Thoracic aorta (tissue), 2 donors: ENCODE results near the gene PHLDA3. TPM values are rescaled to one million over a fixed set of nuclear protein-coding genes. Genes with fewer than 3 reads are reported as not detected.

Source experiments
- ATAC-seq: fragments of 150-250 bp; one replicate; pipeline ENCODE4 v1.8.0; 2017; ENCODE audit warnings: low read depth; ENCODE audit not compliant: insufficient number of reproducible peaks, low FRiP score
- DNase-seq: peaks from one replicate; pipeline ENCODE4 v3.0.0-alpha.2; 2020; ENCODE audit warnings: low spot score
- H3K27ac ChIP-seq, 2 donors: fragments of 200-600 bp; sonication (generic); 1 replicate in 1 of 2; 2 replicates in 1 of 2; pipeline ENCODE4 v1.5.1; 2016; ENCODE audit warnings: mild to moderate bottlenecking in 2 of 2, moderate library complexity in 2 of 2
- H3K27me3 ChIP-seq: fragments of 200-600 bp; sonication (generic); replicated peaks from 2 replicates; pipeline ENCODE4 v1.6.0; 2016; ENCODE audit warnings: mild to moderate bottlenecking; ENCODE audit not compliant: insufficient read depth
- H3K36me3 ChIP-seq: fragments of 200-600 bp; sonication (generic); one replicate; pipeline ENCODE4 v1.5.1; 2016
- H3K4me1 ChIP-seq, 2 donors: fragments of 200-600 bp; sonication (generic); 1 replicate in 1 of 2; 2 replicates in 1 of 2; pipeline versions ENCODE4 v1.5.1 to v1.6.0; 2016; ENCODE audit warnings: low read depth in 2 of 2, mild to moderate bottlenecking in 1 of 2; ENCODE audit not compliant: control insufficient read depth in 1 of 2
- H3K4me3 ChIP-seq: fragments of 200-600 bp; sonication (generic); 2 replicates; pipeline ENCODE4 v1.5.1; 2016; ENCODE audit warnings: mild to moderate bottlenecking
- H3K9me3 ChIP-seq: fragments of 200-600 bp; sonication (generic); 2 replicates; pipeline ENCODE4 v1.5.1; 2016
- total RNA-seq, 2 donors: library from RNA; depleted of rRNA; stranded (reverse); fragments of >200 nt; gene quantifications; one replicate each; pipeline versions ENCODE4 v1.1.0 to v1.2.3, GENCODE V29; 2016
- TF ChIP-seq, protein P1 (sequence below): fragments of 200-600 bp; sonication (generic); IDR thresholded peaks from one replicate; pipeline ENCODE4 v1.5.1; 2019; ENCODE audit warnings: antibody characterized with exemption

Gene PHLDA3
- total RNA-seq, 2 donors from 2014 or later, result 65.7 to 134 TPM

DNA sequence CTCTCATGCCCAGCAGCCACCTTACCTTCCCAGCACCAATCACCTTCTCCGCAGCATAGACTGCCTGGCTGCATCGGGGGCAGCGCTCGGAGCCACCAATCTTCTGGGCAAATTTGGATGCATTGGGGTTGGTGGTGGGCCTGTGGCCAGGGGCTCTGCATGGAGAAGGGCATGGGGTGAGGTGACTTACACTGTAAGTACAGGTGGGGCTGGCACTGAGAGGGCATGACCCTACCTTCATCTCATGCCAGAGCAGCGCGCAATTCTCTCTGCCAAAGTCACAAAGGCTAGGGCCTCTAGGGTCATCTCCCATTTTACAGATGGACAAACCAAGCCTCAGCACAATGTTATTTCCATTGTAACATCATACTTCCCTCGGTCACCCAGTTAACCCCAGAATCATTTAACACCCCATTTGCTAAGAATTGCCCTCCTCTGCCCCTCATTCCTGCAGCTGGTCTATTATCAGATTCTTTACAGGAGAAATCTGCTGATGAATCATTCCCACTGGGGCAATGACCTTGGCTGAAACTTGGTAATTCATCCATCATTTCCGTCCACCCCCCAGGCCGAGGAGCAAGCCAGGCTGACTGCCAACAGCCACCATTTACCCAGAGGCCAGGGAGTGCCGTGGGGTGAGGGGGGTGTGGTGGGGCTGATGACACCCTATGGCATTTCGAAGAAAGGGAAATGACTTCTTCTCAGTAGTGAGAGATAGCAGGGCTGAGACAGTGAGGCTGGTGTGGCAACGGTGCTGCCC lies 20.0 kb upstream of the PHLDA3 start:
- no peaks in the 10 kb centered on the region for H3K27me3 ChIP-seq
- peaks cover 44 to 89% of the 10 kb centered on the region in 2 donors for H3K4me1 ChIP-seq
- peaks cover 70% of the 10 kb centered on the region for H3K36me3 ChIP-seq
- DNase-seq, result no peak
- peak overlapping the region; percentile 60 to 73 for H3K27ac ChIP-seq
- ATAC-seq, result peak; percentile 49
- TF ChIP-seq, protein P1, sequence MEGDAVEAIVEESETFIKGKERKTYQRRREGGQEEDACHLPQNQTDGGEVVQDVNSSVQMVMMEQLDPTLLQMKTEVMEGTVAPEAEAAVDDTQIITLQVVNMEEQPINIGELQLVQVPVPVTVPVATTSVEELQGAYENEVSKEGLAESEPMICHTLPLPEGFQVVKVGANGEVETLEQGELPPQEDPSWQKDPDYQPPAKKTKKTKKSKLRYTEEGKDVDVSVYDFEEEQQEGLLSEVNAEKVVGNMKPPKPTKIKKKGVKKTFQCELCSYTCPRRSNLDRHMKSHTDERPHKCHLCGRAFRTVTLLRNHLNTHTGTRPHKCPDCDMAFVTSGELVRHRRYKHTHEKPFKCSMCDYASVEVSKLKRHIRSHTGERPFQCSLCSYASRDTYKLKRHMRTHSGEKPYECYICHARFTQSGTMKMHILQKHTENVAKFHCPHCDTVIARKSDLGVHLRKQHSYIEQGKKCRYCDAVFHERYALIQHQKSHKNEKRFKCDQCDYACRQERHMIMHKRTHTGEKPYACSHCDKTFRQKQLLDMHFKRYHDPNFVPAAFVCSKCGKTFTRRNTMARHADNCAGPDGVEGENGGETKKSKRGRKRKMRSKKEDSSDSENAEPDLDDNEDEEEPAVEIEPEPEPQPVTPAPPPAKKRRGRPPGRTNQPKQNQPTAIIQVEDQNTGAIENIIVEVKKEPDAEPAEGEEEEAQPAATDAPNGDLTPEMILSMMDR, result no peak
- no peak overlapping the region for H3K4me3 ChIP-seq
- H3K9me3 ChIP-seq, result no peaks in the 10 kb centered on the region

DNA sequence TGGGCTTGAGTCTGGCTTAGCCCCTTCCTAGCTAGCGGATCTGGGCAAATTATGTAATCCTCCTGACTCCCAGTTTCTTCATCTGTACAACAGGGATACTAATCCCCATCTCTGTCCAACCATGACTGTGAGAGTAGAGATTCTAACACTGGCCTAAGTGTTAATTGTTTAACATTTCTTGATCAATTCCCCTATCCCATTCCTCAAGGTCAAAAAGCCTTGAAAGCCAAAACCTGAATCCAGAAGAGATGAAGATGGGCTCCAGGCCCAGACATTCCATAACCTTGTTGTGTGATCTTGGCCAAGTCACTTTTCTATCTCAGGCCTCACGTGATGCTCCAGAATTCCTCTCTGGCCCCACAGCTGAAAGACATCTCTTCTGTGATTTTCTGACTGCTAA lies 18.8 kb upstream of the PHLDA3 start:
- DNase-seq, result no peak
- Histone ChIP-seq H3K27me3 (no peaks in the 10 kb centered on the region), H3K9me3 (no peaks in the 10 kb centered on the region), H3K4me3 (no peak overlapping the region), H3K36me3 (peaks cover 65% of the 10 kb centered on the region), H3K27ac (peak overlapping the region; percentile 62 to 73), H3K4me1 (peaks cover 33 to 78% of the 10 kb centered on the region in 2 donors)
- ATAC-seq, result no peak
- TF ChIP-seq, protein P1, result no peak

DNA sequence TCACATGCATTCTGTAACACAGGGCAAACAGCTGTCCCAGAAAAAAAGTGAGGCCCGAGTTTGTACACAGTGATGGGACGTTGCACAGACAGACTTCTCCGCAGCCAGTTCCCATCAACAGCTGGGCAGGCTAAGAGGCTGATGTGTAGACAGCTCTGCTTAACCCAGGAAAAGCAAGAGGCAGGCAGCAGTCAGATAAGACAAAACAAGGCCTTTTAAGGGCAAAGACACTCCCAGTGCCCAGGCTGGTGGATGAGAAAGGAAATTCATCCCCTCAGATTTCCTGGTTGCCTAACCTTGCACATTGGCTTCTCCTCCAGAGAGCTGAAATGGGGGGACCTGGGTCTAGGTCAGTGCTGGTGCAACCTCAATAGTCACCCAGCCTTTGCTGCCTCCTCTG lies 17.2 kb upstream of the PHLDA3 start:
- Histone ChIP-seq H3K36me3 (peaks cover 65% of the 10 kb centered on the region), H3K4me3 (no peak overlapping the region), H3K9me3 (no peaks in the 10 kb centered on the region), H3K27me3 (no peaks in the 10 kb centered on the region), H3K4me1 (peaks cover 32 to 78% of the 10 kb centered on the region in 2 donors), H3K27ac (peak overlapping the region; percentile 41 to 47)
- TF ChIP-seq, protein P1, result no peak
- ATAC-seq, result no peak
- no peak for DNase-seq

DNA sequence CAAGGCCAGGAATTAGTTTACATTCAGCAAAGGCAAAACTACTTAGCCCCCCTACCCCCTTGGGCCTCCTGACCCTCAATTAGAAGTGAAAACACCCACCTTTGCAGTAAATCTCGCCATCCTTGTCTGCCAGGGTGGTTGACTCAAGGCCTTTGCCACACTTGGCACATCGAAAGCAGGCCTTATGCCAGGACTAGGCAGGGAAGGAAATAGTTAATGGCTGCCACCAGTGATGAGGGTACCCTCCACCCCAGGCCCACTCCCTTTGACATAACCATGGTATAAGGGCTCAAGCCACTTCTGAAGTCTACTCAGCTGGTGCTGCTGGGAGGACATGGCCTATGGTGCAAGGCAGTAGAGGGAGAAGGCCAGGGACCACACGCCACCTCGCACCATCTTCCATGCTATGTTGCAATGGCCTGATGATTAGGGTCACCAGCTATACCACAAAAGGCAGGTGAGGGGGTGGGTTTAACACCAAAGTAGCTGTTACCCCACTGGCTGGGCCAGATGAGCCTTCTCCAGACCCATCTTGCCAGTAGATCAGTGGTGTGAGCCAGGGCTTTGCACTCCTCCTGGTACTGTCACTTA lies 16.3 kb upstream of the PHLDA3 start:
- Histone ChIP-seq H3K36me3 (peaks cover 58% of the 10 kb centered on the region), H3K27ac (peak overlapping the region; percentile 41 to 47), H3K9me3 (no peaks in the 10 kb centered on the region), H3K4me3 (no peak overlapping the region), H3K27me3 (no peaks in the 10 kb centered on the region), H3K4me1 (peaks cover 31 to 79% of the 10 kb centered on the region in 2 donors)
- TF ChIP-seq, protein P1, result no peak
- ATAC-seq (no peak), DNase-seq (no peak)

DNA sequence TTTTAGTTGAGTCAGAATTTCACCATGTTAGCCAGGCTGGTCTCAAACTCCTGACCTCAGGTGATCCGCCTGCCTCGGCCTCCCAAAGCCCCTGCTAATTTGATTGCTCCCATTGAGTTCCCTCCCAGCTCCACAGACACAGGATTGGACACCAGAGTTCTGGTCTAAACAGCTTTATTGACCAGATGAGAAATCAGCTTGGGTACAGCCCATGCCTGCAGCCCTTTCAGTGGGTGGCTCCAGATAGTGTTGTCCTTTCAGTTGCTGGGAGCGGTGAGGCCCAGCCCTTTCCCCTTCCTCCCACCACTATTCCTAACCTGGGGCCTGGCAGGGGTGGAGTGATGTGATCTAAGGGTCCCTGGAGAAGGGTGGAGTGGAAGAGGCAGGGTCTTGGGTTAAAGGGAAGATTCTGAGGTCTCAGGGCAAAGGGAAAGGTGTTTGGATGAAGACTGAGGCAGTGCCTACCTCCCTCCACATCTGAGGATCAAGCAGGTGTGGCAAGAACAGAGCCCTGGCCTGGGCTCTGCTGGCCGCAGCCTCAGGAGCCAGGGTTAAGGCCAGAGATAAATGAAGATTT lies 14.5 kb upstream of the PHLDA3 start:
- Histone ChIP-seq H3K27me3 (no peaks in the 10 kb centered on the region), H3K36me3 (peaks cover 45% of the 10 kb centered on the region), H3K9me3 (no peaks in the 10 kb centered on the region), H3K4me3 (no peak overlapping the region), H3K27ac (peak overlapping the region; percentile 20 to 28), H3K4me1 (peaks cover 15 to 65% of the 10 kb centered on the region in 2 donors)
- TF ChIP-seq, protein P1, result no peak
- DNase-seq, result no peak
- ATAC-seq, result no peak
